HG03342 (cell line): Measurements from ENCODE around the gene SLC6A3.

Experiments used
- ATAC-seq: cut with Tn5 transposase; IDR thresholded peaks from one replicate; pipeline ENCODE4 v1.9.1; 2021; ENCODE audit warnings: mild to moderate bottlenecking, moderate library complexity; ENCODE audit not compliant: unreplicated experiment

Gene SLC6A3

DNA sequence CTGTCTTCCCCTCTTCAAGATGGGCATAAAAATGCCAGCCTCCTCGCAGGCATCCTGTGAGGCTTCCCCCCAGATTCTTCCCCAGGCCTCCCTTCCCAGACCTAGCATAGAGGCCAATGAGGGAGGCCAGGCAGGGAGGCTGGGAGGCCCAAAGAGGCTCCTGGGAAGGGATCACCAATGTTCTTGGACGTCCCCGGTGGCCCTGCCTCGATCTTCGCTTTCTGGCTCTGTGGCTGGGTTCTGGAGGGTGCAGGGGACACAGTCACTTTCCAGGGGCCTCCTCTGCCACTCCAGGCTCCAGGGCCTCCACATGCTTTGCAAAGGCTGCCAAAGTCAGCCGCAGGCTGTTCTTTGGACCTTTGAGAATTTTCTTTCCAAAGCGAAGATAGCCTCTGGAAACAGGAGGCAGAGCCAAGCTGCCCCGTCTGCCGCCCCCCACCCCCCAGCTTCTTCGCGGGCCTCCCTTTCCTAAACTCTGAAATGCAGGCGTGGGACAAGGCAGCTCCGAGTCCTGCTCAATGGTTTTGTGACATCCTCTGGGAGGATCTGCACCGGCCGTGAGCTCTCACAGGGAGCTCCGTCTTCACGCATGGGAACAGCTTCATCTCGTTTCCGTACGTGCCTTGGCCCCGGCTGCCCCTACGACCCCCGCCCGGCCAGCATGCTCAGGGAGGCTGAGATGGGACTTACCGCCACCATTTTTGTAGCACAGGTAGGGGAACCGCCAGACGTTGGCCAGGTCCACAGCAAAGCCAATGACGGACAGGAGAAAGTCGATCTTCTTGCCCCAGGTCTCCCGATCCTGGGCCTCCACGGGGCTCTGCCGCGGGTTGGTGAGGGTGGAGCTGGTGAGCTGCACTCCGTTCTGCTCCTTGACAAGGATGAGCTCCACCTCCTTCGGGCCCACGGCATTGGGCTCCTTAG lies 2.8 kb downstream of the SLC6A3 start:
- no peak for ATAC-seq

DNA sequence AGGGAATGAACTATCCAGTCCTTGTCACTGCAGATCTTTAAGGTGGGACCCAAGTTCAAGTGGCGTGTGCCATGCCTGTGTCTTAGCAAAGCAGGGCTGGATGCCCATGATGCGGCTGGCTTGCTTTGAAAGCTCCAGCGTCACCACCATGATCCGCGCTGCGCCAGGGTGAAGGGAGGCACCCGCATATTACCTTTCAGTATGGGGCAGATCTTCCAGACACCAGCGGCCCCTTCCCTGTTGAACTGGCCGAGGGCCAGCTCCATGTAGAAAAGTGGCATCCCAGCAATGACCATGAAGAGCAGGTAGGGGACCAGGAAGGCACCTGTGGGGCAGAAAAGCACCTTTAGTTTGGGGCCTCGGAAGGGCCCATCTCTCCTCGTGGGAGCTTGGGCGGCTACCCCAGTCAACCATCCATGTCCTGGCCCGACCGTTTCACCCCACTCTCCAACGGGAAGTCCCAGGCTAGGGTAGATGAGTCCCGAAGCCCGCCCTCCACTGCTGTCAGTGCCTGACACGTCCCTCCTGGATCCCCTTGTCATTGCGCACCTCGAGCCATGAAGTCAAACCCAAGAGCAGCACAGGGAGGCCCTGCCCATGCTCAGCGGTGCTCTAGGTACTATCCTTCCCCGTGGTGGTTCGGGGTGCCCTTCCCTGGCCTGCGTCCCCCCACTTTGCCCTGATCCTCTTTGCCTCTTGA lies 3.9 kb downstream of the SLC6A3 start:
- ATAC-seq, result no peak

DNA sequence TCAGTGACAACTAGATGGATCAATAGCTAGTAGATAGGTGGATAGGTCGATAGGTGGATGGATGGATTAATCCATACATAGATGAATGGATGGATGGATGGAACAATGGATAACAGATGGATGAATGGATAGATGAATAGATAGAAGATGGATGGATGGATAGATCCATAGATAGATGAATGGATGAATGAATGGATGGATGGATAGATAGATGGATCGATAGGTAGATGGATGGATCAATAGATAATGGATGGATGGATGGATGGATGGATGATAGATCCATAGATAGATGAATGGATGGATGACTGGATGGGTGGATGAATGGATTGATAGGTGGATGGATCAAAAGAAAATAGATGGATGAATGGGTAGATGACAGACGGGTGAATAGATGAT lies 5.1 kb downstream of the SLC6A3 start:
- no peak for ATAC-seq

DNA sequence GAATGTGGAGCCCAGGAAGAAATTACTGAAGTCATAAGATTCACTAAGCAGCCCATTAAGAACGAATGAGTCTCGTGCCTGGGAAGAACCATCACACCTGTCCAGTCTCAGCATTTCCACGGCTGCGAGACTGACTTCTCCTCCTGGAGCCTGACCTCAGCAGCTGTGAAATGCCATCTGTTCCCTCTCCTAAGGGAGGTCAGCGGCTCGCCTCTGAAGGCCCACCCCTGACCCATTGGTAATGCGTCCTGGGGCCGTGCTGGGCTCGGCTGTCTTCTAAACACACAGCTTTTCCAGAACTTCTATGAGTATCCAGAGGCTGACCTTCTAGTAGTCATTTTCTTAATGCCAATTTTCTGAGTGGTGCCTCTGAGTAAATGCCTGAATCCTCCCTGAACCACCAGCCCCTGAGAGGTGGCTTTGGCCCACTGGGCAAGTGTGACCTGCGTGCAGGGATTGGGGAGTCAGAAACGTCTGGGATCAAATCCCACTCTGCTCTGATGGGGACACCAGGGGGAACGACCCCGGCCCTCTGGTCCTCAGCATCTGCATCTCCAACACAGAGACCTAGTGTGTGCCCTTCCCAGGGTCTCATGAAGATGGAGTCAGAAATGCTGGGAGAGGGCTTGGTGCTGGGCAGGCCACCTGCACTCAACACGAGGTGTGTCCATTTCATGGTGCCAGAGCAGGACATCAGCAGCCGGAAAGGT lies 5.7 kb downstream of the SLC6A3 start:
- ATAC-seq, result no peak

DNA sequence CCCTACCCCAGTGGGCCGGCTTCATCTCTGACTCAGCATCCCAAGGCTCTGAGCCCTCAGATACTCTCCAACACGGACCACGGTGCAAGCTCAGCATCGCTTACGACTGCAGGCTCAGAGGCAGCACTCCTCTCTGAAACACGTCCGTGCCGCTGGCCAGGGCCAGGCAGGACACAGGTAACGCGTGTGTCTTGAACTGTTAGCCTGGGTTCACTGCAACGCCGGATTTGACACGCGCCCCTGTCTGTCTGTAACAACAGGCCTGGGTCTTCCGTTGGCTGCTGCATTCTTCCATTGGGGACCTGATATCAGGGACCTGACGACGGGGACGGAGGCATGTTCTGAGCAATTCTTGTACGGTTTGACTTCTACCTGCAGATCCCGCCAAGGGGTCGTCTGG lies 6.4 kb downstream of the SLC6A3 start:
- no peak for ATAC-seq

DNA sequence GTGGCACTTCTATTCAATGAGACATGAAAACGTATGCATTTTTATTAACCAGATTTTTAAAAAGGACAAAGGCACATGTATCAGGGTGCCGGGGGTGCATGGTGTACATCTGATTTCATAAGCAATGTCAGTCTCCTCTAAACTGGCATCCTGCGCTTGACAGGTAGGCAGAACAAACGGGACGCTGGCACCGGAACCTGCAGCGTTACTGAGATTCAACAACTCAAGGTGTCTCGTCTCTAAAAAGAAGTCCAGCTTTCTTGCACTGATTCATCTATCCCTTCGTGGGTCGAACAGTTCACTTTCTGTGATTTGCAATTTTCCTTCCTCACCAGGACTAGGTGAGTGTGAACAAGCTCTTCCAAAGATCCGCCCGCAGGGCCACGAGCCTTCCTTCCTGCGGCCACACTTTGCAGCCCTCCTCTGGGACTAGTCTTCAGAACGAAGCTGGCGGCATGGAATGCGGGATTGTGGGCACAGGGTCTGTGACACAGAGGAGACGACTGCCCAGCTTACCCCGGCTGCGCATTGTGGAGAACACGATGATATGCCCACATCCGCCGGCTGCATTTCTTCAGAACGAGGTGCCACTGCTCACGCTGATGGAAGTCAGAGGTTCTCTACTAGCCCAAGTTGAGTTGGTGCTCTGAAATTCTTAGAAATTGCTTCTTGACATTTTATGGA lies 7.2 kb downstream of the SLC6A3 start:
- no peak for ATAC-seq

DNA sequence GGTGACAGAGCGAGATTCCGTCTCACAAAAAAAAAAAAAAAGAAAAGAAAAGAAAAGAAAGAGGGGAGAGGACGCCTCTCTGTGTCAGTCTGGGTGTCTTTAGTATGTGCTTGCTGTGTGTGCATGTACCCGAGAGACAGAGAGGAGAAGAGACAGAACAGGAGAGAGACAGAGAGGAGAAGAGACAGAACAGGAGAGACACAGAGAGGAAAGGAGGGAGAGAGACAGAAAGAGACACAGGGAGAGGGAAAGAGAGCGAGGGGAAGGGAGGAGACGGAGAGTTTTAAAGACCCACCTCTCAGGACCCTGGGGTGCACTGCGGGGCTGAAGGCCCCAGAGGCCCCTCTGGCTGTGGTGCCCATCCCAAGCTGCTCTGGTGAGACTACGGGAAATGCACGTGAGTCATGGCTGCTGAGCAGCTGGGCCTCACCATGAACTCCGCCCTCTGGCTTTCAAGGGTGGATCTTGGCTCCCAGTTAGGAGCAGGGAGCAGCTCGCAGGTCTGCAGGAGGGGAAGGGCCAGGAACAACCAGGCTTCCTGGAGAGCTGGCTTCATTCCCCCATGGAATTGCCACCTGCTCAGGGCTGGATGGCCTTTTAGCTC lies 7.9 kb downstream of the SLC6A3 start:
- ATAC-seq, result no peak

DNA sequence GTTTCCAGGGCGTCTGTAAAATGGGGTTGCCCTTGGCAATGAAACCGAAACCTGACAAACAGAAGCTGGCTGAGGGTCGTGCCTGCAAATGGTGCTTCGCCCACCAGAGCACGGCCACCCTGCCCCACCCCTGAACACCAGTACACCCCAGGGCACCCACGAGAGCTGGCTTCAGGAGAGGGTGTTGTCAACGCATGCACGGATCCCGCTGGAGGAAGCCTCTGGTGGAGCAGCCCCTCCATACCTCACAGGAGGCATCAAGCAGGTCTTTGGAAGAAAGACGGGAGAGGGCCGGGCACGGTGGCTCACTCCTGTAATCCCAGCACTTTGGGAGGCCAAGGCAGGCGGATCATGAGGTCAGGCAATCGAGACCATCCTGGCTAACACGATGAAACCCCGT lies 8.6 kb downstream of the SLC6A3 start:
- no peak for ATAC-seq

DNA sequence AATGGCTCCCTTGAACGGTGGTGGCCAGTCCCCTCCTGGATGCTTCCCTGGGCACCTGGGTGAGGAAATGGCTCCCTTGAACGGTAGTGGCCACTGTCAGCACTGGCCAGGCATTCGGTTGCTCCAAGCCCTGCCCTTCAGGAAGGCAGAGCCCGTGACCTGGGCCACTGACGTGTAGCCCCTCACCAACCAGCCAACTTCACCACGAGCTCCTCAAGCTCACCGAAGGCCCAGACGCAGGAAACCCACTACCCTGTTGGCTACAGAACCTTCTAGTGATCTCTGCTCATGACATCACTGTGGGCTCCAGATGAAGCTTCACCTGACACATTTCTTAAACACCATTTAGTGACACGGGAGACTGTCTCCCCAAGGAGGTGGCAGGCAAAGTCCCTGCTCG lies 9.2 kb downstream of the SLC6A3 start:
- no peak for ATAC-seq

DNA sequence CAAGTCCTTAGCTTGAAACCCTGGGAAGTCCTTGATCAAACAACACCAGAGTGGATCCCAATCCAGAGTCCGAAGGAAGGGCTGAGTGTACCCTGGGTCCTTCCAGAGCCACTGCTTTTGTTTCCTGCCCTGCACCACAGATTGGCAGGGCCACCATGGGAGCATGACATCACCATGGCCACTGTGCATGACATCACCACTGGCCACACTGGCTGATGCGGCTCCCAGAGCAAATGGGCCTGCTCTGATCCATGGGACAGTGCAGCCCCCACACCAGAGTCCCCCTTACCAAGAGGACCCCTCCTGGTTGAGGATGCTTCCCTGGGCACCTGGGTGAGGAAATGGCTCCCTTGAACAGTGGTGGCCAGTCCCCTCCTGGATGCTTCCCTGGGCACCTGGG lies 9.9 kb downstream of the SLC6A3 start:
- ATAC-seq, result no peak

DNA sequence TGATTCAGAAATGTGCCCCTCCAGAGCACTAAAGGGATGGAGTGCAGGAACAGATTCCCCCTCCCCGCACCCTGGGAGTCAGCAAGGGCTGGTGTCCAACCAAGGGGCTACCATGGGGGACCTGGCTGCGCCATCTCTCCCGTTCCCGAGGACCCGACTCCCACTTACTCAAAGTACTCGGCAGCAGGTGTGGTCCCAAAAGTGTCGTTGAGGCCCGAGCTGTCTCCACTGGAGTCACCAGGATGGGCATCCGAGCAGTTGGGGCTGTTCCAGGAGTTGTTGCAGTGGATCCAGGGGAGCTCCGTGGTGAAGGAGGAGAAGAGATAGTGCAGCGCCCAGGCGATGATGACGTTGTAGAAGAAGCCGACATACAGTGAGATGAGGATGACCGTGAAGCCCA lies 12.9 kb downstream of the SLC6A3 start:
- no peak for ATAC-seq

DNA sequence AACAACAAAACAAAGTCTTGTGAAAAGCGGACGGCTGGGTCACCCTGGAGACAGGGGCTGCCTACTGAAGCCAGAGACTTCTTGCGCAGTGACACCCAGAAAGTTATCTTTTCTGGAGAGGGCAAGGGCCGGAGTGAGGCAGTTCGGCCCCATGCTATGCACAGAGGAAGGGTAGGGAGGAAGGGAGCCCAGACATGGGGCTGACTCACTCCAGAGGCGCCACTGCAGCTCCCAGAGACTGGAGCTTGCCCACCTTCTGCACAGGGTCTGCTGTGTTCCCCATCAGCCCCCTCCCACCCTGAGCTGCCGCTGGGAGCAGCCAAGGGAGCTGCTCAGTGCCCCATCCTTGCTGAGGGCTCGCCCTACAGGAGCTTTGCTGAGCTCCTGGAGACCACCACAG lies 13.3 kb downstream of the SLC6A3 start:
- no peak for ATAC-seq

DNA sequence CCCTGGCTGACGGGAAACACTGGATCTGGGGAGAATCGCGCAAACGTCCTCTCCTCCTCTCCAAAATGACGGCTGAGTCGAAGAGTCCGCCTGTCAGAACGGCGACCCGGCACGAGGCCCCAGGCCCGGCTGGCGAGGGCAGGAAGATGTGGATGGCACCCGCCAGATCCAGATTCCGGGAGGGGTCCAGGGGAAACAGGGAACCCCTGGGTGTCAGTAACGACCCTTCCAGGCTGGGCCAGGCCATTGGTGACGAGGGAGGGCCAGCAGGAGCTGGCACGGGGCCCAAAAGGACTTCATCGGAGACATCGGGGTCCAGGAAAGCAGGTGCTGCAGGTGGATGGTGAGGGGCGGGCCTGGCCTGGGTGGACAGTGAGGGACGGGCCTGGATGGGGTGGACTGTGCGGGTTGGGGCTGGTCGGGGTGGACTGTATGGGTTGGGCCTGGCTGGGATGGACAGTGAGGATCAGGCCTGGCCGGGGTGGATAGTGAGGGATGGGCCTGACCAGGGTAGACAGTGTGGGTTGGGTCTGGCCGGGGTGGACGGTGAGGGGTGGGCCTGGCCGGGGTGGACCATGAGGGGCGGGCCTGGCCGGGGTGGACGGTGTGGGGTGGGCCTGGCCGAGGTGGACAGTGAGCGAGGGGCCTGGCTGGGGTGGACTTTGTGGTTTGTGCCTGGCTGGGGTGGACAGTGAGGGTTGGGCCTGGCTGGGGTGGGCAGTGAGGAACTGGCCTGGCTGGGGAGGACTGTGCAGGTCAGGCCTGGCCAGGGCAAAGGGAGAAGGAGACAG lies 14.0 kb downstream of the SLC6A3 start:
- ATAC-seq, result no peak

DNA sequence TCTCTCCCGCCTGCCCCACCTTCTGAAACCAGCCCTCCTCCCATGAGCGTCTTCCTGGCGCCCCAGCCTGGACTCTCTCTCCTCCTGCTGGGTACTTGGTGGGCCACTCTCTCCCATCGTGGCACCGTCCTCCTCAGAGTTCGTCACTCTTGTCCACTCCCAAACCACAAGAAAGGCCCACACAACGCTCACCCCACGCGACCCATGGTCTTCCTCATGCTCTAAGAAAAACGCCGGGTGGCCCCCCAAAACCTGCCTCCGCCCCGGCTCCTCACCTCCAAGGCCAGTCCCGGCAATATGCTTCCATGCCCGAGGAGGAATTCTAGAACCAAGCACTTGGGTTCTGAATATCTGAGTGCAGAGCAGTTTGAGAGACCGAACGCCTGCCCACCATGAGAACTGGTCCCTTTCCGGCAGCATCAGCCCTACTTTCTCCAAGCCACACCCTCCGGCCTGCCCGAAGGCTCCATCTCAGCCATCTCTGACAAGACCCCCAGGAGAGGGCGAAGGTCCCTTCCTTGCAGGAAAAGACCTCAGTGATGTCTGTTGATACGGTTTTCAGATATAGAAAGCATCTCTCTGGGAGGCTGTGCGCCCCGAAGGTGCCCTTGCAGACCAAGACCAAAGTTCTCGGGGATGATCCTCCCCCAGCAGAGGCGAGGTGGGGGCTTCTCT lies 15.0 kb downstream of the SLC6A3 start:
- ATAC-seq, result no peak

DNA sequence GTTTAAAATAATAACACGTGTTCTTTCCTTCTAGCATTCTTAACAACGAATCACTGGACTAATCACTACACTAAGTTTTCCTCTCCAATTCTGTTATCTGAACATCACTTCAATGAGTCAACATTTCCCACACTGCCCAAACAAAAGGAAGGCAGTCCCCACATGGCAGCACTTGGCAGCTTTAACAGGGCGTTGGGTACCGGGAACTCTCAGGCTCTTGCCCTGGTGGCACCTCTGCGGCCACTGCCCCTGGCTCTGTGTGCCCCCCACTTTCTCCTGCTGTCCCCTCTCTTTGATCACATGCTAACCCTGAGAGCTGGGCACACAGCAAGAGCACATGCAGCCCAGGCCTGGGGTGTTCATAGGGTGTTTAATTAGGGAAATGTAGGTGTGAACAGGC lies 15.7 kb downstream of the SLC6A3 start:
- ATAC-seq, result no peak

DNA sequence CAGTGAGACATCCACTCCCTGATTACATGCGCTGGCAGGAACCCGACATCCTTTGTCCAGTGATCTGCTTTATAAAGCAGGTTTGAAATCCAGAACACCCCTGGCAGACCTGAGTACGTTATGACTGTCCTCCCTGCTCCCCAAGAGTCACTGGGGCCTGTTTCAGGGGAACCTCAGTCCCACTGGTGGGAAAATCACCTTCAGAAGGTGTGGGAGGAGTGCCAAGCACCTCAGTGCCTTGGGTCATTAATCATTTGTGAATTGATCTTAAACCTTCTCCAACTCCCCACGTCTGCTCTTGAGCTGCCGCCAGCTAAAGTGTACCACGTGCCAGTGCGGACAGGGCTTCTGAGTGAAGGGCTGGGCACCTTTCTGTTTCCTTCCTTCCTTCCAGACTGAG lies 16.2 kb downstream of the SLC6A3 start:
- no peak for ATAC-seq

DNA sequence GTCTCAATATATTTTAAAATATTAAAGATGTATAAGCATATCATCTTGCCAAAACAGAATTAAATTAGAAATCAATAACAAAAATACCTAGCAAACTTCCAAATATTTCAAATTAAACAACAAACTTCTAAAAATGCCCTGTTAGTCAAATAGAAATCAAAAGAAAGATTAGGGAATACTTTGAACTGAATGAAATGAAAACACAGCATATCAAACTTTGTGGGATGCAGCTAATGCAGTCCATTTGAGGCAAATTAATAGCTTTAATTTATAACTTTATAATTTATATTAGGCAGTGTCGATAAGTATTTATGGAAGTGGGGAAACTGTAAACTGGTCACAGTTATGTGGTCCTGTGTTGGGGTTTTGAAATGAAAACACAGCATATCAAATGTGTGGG lies 17.1 kb downstream of the SLC6A3 start:
- ATAC-seq, result no peak

DNA sequence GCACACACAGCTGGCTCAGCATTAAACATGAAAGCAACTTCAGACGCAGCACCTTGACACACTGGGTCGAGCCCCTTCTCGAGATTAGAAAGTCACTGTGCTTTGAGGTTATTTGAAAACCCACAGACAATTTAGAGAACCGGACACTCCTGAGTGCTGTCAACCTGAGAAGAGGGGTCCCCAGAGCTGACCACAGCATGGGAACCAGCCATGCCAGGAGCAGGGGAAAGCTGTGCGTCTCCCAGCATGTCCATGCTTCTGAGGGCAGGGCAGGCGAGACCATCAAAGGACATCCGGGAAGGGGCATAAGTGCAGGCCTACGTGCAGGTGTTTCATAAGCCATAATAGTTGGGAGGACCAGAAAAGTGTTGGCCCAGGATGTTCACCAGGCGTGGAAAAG lies 20.5 kb downstream of the SLC6A3 start:
- no peak for ATAC-seq

DNA sequence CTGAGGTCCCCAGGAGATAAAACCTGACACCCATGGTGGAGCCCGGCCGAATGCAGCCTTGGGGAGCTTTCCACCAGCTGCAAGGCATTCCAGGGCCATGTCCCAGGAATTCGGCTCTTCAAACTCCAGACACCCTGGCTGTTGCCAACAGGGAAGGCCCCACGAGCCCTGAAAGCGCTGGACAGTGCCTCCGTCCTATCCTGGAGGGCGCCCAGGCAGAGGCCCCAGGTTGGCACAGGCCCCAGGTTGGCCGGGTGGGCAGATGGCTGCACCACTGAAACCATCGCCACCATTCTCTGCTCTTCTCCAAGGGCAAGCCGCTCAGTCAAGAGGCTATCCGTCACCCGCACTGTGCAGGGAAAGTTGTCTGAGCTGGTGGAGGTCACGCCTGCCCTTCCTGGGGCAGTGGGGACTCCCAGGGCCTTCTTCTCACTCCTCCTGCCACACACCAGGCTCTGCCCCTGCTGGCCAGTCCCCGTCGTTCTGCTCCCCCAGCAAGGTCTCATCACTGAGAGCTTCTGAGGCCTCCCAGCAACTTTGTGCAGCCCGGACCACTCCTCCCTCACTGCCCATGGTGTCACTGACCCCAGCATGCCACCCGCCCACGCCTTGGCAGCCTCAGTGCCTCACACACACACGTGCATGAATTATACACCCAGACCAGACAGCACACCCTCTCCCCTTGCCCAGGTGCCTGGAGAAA lies 21.2 kb downstream of the SLC6A3 start:
- ATAC-seq, result no peak
